IPS-18c (cell line): Measurements from ENCODE around the gene STK40.

Experiments
- H3K4me3 ChIP-seq: 2 replicates; pipeline ENCODE4 v1.7.0; 2013; ENCODE audit warnings: low read depth, mild to moderate bottlenecking, low read length, moderate library complexity; ENCODE audit not compliant: insufficient read depth
- H3K9me3 ChIP-seq: one replicate; pipeline ENCODE4 v1.6.1; 2013; ENCODE audit warnings: mild to moderate bottlenecking, low read length, moderate library complexity; ENCODE audit not compliant: control insufficient read depth, insufficient read depth

The STK40 gene

DNA sequence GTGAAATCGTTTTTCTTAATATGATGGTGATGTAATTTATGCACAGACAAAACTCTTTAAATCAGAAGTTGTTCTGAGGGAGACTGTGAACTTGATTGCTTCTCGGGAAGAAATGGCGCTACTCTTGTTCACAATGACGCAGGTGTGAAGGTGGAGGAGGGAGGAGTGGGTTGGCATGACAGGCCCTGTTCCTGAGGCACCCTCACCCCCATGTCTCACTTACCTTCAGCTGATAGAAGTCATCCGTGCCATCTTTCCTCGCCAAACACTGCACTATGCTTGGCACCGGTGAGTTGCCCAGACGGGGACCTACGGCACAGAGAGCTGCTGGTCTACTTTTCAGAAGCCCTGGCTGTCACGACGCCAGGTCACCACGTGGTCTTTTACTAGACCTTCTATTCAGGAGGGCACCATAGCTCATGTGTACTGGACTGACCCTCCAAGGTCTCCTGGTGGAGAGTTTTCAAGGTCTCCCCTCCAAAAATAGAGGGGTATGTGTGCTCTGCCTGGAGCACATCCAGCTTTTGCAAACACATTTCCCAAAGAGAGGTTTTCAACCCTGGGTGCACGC is 27.1 kb downstream of the STK40 start:
- Histone ChIP-seq H3K4me3 (no peak overlapping the region), H3K9me3 (no peaks in the 10 kb centered on the region)

DNA sequence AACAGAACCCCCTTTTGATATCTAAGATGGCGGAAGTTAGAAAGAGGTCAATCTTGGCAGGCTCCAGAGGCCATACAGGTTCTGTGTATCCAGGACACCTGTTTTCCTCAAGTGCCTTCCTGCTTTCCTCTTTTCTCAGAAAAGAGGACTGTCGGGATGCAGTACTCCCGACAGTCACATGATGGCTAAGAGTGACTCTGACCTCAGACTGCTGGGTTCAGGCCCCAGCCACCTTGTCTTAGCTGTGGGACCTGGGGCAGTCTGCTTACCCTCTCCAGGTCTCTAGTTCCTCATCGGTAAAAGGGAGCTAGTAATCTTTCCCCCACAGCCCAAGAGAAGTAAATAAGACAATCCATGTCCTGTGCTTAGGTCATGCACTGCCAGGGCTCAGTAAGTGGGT is 29.9 kb downstream of the STK40 start:
- no peak overlapping the region for H3K4me3 ChIP-seq
- no peaks in the 10 kb centered on the region for H3K9me3 ChIP-seq

DNA sequence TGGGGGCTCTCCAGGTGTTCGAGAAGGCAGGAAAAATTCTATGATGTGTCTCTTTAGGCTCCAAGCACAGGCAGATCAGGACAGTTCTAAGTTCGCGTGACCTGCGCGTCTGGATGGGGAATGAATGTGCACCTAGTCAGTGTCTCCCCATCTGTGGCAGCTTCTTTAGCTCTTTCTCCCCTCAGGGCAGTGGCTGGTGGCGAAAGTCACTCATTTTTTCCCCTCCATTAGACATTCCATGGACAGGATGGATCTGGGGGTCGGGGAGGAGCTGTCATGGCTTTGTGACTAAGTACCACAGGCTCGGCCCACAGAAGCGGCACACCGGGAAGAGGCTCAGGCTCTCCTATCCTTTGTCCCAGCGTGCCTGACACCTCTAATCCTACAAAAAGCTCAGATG is 31.2 kb downstream of the STK40 start:
- H3K9me3 ChIP-seq, result no peaks in the 10 kb centered on the region

DNA sequence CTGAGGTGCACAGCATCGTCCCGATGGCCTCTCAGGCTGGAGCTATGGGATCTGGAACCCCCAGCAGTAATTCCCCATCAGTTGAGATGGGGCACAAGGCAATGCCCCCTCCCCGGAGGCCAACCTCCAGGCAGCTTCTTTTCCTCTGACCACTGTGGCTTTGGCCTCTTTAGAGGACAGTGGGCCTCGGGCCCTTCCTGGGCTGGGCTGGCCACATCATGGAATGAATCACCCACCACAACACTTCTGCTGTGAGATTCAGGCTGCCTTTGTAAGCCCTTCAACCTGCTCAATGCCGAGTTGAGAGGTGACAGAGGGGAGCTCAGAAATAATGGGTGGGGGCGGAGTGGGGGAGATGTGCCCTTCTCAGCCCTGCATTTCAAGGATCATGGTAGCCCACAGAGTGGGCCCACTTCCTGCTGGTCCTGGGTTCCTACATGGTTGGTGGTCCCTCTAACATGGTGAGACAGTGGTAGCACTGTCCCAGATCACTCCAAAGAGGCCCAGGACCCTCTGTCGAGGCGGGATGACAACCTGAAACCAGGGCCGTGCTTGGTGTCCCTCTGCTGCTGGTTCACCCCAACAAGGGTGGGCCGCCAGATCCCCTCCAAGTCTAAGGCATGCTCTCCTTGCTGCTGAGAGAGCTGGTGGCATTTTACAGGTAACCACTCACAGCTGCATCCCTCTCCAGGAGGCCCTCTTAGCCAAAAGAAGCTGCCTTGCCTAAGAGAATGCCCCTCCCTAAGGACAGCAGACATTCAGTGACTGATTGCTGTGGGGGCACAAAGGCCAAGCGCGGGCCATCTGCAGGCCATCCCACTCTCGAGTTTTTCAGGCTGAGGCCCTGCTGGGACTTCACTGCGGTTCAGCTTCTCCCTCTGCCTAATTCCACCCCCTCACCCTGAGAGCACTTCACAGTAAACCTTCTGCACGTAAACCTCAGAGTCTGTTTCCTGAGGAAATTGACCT is 32.5 kb downstream of the STK40 start:
- no peaks in the 10 kb centered on the region for H3K9me3 ChIP-seq
- H3K4me3 ChIP-seq, result no peak overlapping the region

More for the DNA sequence above, 31.2 kb downstream of the STK40 start:
- no peak overlapping the region for H3K4me3 ChIP-seq

DNA sequence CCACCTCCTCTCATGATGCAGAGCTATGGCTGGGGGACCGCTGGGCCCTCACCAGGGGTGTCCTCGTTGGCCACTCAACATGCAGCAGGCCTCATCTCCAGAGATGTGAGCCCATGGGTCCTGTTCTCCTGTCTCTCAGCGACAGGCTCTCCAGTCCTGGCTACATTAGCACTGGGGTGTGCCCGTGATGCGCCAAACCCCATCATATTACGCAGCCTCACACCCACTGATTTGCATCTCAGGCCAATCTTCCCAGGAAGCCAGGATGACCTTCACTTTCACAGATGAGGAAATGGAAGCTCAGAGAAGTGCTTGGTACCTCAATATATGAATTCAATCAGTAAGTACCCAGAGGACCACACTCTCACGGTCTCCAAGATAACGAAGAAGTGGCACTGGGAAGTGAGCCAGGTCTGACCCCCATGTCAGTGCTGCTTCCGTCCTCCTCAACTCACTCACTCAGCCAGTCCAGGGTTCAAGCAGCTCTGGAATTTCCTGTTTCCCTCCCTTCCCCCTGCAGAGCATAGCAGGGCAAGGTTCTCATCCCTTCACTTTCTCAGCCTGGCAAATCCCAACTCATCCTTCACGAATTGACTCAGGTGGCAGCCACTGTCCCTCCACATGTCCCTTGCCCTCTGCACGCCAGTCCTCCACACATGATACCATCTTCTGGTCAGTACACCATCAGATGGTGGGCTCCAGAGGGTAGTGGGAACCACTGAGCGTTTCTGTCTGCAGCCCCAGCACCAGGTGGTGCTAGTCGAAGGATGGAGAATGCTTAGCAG is 33.4 kb downstream of the STK40 start:
- H3K4me3 ChIP-seq, result no peak overlapping the region; the same call in 1 of the 2 replicates
- no peaks in the 10 kb centered on the region for H3K9me3 ChIP-seq

DNA sequence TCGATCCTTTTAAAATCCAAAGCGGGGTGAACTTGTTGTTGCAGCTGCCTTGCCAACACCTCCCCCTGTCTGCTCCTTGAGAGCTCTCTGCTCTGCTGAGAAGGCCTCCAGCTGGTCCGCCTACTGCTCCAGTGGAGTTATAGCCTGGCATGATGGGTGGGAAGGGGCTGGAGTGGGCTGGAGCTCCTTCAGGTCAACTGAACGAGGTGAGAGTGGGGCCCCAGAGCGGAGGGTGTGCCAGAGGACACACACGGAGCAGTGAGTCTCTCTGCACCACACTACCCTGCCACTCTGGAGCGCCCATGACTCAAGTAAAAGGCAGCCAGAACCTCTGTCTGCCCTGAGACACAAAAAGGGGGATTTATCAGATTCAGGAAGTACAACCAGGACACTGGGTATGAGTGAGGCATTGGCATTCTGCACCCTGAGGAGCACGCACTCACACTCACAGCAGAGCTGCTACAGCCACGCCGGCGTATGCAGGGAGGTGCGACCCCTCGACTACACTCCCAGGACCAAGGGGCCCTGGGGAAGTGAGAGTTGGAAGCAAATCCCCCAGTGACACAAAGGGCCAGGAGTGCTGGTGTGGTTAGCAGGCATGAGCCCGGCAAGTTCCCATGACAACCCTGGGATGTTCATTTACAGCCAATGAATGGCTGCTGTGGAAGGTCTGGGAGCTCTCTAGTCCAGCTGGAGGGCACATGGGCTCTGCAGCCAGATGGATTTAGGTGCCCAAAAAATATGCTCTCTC is 34.3 kb downstream of the STK40 start:
- Histone ChIP-seq H3K9me3 (no peaks in the 10 kb centered on the region), H3K4me3 (no peak overlapping the region)

DNA sequence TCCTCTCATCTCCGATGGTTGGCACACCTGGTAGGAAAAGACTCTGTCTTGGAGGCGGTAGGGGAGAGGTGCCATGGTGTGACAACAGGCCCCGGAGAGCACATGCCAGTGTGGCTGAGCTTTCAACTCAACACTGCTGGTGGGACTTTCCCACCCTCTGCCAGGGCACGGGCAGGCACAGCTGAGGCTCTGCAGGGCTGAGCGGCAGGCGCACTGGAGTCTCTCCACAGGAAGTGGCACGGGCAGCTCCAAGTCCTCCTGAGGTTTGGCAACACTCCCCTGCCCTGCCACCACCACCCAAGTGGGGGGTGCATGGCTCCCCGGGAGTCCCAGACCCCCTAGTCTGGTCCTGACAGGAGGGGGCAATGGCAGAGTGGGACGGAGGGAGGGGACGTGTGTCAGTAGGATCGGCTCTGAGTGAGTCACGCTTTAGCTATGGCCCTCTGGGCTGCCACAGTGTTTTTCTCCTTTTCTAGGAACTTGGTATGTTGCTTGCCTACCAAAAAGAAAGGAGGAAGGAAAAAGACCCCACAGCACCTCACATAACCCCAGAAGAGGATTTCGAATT is 35.0 kb downstream of the STK40 start:
- Histone ChIP-seq H3K4me3 (no peak overlapping the region), H3K9me3 (no peaks in the 10 kb centered on the region)

DNA sequence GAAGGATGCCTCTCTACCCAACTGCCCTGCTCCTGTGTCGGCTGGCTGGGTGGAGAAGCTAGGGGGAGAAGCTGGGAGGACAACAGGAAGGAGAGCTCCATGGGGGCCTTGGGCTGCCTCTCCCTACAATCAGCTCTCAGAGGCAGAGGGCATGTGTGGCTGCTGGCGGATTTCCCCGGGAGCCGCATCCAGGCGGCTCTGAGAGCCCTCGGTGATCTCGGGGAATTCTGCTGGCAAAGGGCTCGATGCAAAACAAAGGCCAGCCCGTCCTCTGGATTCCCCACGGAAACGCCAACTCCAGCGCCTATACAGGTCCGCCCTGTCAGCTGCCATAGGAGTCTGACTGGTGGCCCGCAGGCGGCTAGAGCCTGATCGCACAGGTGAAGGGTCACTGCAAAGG is 35.9 kb downstream of the STK40 start:
- Histone ChIP-seq H3K4me3 (no peak overlapping the region), H3K9me3 (no peaks in the 10 kb centered on the region)

DNA sequence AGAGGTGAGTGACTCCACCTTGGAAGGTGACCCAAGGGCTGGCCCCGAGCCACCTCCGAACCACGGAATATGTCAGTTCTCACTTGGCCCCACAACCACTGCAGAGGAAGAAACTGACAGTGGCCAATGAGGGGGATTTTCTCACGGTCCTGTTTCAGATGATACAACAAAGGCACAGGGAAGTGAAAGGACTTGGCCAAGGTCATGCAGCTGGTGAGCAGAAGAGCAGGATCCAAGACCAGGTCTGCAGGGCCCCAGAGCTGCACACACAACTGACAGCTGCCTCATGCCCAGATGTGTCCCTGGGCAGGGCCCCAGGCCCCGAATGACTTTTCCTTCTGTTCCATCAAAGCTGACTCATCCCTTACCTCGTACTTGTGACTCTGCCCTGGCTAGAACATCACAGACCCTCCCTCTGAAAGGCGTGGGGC is 36.5 kb downstream of the STK40 start:
- H3K4me3 ChIP-seq, result no peak overlapping the region

DNA sequence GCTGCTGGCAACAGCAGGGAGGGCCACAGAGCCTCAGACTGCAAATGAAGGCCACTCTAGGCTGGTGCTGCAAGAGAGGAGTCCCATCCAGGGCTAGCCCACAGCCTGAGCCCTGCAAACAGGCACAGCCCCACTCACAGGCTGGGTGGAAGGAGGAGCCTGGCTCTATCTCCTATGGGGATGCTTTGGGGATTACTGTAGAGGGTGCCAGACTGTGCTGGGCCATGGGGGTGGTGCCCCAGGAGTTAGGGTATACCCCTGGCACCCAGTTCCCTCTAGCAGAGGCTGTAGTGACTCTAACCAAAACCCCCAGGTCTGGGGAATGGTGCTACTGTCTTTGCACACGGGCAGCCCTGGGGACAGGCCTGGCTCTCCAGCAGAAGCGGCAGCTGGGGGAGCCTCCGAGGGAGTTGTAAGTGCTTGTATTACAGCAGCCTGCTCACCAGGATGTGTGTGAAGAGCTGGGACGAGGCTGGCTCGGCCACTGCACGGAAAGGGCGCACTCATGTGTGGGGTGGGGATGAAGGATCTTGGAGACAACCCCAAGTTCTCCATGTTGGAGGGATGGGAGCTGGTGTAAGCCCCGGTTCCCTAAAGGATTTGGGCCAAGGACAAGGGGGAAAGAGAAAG is 38.9 kb downstream of the STK40 start:
- H3K9me3 ChIP-seq, result no peaks in the 10 kb centered on the region
- no peak overlapping the region for H3K4me3 ChIP-seq

More for the DNA sequence above, 36.5 kb downstream of the STK40 start:
- no peaks in the 10 kb centered on the region for H3K9me3 ChIP-seq

DNA sequence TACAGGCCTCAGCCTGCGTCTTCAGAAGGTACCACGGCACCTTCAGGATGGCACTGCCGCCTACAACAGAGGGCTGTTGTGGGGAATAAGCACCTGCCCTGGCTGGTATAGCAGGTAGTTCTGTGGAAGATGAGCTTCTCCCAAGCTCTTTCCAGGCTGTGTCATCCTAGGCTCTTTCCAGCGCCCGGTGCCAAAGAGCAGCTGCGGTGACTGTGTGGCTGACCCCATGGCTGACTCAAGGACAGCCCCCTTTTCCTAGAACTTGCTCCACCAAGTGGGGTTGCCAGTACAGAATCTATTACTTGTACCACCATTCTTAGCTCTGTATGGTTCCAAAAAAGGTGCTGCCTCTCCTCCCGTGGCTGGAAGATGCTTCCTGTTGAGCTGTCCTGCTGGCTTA is 40.4 kb downstream of the STK40 start:
- H3K4me3 ChIP-seq, result no peak overlapping the region
- H3K9me3 ChIP-seq, result no peaks in the 10 kb centered on the region

DNA sequence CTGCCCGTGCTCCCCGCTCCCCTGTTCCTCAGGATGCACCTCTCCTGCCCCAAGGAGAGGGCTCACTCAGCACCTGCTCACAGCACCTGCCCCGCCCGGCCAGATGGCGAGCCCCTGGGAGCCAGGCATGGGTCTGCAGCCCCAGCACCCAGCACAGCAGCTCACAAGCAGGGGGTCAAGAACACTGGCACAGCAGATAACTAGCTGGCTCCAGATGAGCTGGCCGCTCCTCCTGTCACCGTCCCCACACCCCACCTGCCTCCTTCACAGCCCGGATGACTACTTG is 41.4 kb downstream of the STK40 start:
- Histone ChIP-seq H3K9me3 (no peaks in the 10 kb centered on the region), H3K4me3 (no peak overlapping the region)

DNA sequence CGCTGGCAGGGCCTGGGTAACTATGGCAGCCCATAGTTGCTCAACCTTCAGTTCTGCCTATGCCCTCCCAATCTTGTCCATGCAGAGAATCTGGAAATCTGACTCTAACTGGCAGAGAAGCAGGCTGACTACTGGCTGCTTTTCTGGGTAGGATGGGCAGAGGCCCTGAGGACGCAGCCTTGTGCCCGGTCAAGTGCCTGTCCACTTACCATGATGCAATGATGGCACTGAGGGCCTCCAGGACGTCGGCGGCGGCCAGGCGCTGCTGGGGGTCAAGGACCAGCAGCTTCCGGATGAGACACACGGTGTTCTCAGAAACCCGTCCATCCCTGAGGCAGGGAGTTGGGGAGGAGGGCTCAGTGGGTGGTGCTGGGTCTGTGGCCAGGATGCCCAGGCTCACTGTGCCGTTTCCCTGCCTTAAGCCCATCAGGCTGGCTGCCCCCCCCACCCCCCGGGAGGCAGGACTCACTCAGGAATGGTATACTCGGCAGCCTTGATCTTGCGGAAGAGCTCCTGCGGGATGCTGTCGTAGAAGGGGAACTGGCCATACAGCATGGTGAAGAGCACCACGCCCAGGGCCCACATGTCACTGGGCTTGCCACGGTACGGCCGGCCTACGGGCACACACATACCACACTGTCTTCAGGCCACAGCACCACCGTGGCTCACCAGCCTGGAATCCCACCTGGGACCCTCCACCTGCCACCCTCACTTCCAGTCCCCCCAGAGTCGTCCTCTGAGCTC is 41.9 kb downstream of the STK40 start:
- Histone ChIP-seq H3K4me3 (no peak overlapping the region), H3K9me3 (no peaks in the 10 kb centered on the region)

DNA sequence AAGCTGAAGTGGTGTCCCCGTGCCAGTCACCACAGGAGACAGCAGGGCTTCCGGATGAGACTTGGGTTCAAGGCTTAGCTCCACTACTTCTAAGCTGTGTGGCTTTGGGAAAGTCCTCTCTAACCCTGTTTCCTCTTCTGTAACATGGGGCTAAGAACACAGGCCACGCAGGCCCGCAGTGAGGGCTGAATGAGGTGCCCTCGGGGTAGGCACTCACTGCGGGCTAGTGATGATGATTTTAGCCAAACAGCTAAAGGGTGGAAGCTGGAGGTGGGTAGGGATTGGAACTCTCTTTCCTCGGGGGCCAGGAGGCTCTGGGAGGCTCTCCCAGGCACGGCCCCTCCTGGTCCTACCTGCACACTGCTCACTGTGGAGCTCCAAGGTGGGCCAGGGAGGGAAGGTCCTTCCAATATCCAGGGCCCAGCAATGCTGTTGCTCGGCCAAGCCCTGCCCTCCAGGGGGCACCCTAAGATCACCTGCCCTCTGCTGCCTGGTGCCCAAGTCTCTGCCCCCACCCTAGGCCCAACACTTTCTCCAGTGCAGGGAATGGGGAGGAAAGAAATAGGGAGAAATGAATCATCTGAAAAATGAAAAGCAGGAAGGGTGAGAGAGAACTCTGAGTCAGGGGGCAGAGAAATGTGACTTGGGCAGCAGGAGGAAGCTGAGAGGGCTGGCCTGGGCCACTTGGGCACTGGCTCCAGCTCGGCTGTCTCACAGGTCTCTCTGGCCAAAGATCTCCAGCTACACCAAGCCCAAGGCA is 43.1 kb downstream of the STK40 start:
- Histone ChIP-seq H3K9me3 (no peaks in the 10 kb centered on the region), H3K4me3 (no peak overlapping the region)

DNA sequence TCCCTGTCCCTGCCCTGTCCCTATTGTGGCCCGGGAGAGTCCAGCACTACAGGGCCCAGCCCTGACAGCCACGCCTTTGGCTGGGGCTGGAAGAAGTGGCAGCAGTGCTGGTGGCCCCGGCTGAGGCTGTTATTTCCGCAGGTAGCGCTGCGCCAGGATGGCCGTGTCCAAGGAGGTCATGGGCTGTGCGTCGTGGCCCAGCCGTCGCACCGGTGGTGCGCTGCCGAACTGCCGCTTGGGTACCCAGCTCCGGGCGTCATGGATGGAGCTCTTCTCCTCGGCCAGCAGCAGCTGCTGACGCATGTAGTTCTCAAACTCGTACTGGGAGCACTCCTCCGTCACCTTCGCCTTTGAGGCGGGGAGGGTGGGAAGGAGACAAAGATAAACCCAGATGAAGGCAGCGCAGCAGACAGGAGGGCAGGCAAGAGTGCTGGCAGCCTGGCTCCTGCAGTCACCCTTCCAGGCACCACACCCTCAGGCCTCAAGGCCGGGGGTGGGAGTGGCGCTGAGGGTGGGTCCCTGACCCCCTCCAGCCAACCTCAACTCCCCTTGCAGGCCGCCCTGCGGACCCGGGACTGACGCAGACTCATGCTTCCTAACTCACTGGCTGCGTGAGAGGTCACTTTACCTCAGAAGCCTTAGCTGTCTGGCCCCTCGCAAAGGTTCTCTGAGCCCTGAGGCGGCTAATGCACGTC is 44.0 kb downstream of the STK40 start:
- H3K4me3 ChIP-seq, result no peak overlapping the region
- H3K9me3 ChIP-seq, result no peaks in the 10 kb centered on the region
